SK-N-SH (cell line): ENCODE results near the gene NSUN7. TPM values are rescaled to one million over a fixed set of nuclear protein-coding genes. Genes with fewer than 3 reads are reported as not detected.

Source experiments
- CTCF ChIA-PET: fragments of 300-600, 350-600 bp; formaldehyde crosslinking; extraction: SDS; loops from one replicate; lab custom pipeline; 2021; lab: Yijun Ruan, JAX
- POLR2A ChIA-PET: fragments of 350-600 bp; sonication (Branson Sonifier 250); formaldehyde crosslinking; extraction: SDS; loops from one replicate; lab custom pipeline; 2020; ENCODE audit warnings: antibody characterized with exemption, inconsistent platforms; lab: Yijun Ruan, JAX
- DNase-seq: peaks from one replicate; pipeline ENCODE4 v3.0.0; 2012
- H2AFZ ChIP-seq: fragments of 200-600 bp; sonication (generic); 2 replicates; pipeline ENCODE4 v1.8.1; 2016; ENCODE audit warnings: antibody characterized with exemption, mild to moderate bottlenecking, low read depth
- H3F3A ChIP-seq: fragments of 200-600 bp; sonication (generic); replicated peaks from 2 replicates; pipeline ENCODE3; 2016; ENCODE audit warnings: antibody characterized with exemption, mild to moderate bottlenecking; ENCODE audit not compliant: insufficient read depth
- H3K27ac ChIP-seq, 2 experiments: fragments of 200-500 bp in 1 of 2; fragments of 200-600 bp in 1 of 2; sonication (Bioruptor generic) in 1 of 2; sonication (generic), shearing (Covaris generic) in 1 of 2; 2 replicates each; pipeline versions ENCODE4 v1.5.1 to v1.6.1; 2014 to 2016; ENCODE audit warnings: low read depth in 2 of 2, inconsistent platforms in 1 of 2, low read length in 1 of 2, mild to moderate bottlenecking in 1 of 2, mixed read lengths in 1 of 2
- H3K27me3 ChIP-seq: fragments of 200-600 bp; sonication (generic), shearing (Covaris generic); 2 replicates; pipeline ENCODE4 v1.6.1; 2016; ENCODE audit warnings: mixed run types; ENCODE audit not compliant: insufficient read depth
- H3K36me3 ChIP-seq, 2 experiments: fragments of 200-500 bp in 1 of 2; fragments of 200-600 bp in 1 of 2; sonication (Bioruptor generic) in 1 of 2; sonication (generic) in 1 of 2; replicated peaks in 1 of 2; 2 replicates each; pipeline versions ENCODE3 to v1.5.1; 2014 to 2016; ENCODE audit warnings: low read length in 1 of 2, mild to moderate bottlenecking in 1 of 2; ENCODE audit not compliant: insufficient read depth in 2 of 2, control insufficient read depth in 1 of 2
- H3K4me1 ChIP-seq, 2 experiments: fragments of 200-500 bp in 1 of 2; fragments of 200-600 bp in 1 of 2; sonication (Bioruptor generic) in 1 of 2; sonication (generic), shearing (Covaris generic) in 1 of 2; 2 replicates each; pipeline versions ENCODE4 v1.5.1 to v1.6.1; 2014 to 2016; ENCODE audit warnings: low read depth in 1 of 2, low read length in 1 of 2, mixed run types in 1 of 2; ENCODE audit not compliant: insufficient read depth in 2 of 2, control insufficient read depth in 1 of 2
- H3K4me2 ChIP-seq: fragments of 200-600 bp; sonication (generic), shearing (Covaris generic); 2 replicates; pipeline ENCODE4 v1.6.1; 2017; ENCODE audit warnings: mixed run types
- H3K4me3 ChIP-seq, 2 experiments: fragments of 200-500 bp in 1 of 2; fragments of 200-600 bp in 1 of 2; sonication (Bioruptor generic) in 1 of 2; sonication (generic), shearing (Covaris generic) in 1 of 2; 2 replicates each; pipeline versions ENCODE4 v1.5.1 to v1.8.1; 2014 to 2016; ENCODE audit warnings: low read depth in 2 of 2, inconsistent platforms in 1 of 2, low read length in 1 of 2, mild to moderate bottlenecking in 1 of 2, mixed read lengths in 1 of 2, moderate library complexity in 1 of 2
- H3K79me2 ChIP-seq: fragments of 200-600 bp; sonication (generic); 2 replicates; pipeline ENCODE4 v1.8.1; 2017; ENCODE audit warnings: mild to moderate bottlenecking; ENCODE audit not compliant: insufficient read depth
- H3K9ac ChIP-seq: fragments of 200-600 bp; sonication (generic); 2 replicates; pipeline ENCODE4 v1.6.1; 2017; ENCODE audit warnings: mixed run types
- H3K9me2 ChIP-seq: fragments of 200-600 bp; sonication (generic); 2 replicates; pipeline ENCODE4 v1.6.1; 2017; ENCODE audit warnings: mixed run types
- H3K9me3 ChIP-seq: fragments of 200-600 bp; sonication (generic); 2 replicates; pipeline ENCODE4 v1.6.1; 2017; ENCODE audit warnings: mixed run types, mild to moderate bottlenecking, moderate library complexity
- H4K20me1 ChIP-seq: fragments of 200-600 bp; sonication (generic); 2 replicates; pipeline ENCODE4 v1.6.1; 2017; ENCODE audit warnings: mild to moderate bottlenecking, mixed run types; ENCODE audit not compliant: insufficient read depth
- CHD2 ChIP-seq: fragments of 150-350 bp; IDR thresholded peaks from 2 replicates; pipeline ENCODE4 v1.6.1; 2018; ENCODE audit warnings: low read length; ENCODE audit not compliant: partially characterized antibody
- CTCF ChIP-seq: fragments of 200-600 bp; sonication (generic); IDR thresholded peaks from 2 replicates; pipeline ENCODE4 v1.6.1; 2017; ENCODE audit warnings: antibody characterized with exemption, mild to moderate bottlenecking, moderate library complexity
- ELF1 ChIP-seq: IDR thresholded peaks from 2 replicates; pipeline ENCODE4 v1.4.0; 2012
- EP300 ChIP-seq, 2 experiments: IDR thresholded peaks; 2 replicates each; pipeline versions ENCODE4 v1.4.0 to v1.6.1; 2012; ENCODE audit warnings: borderline replicate concordance in 1 of 2, low read depth in 1 of 2, low read length in 1 of 2
- FOSL2 ChIP-seq: IDR thresholded peaks from 2 replicates; pipeline ENCODE4 v1.4.0; 2012; ENCODE audit warnings: low read depth, mild to moderate bottlenecking, moderate library complexity, borderline replicate concordance
- FOXJ3 ChIP-seq: sonication (generic); formaldehyde crosslinking; IDR thresholded peaks from 2 replicates; pipeline ENCODE4 v1.5.1; 2020; ENCODE audit warnings: mild to moderate bottlenecking, missing genetic modification reagents
- GABPA ChIP-seq: IDR thresholded peaks from 2 replicates; pipeline ENCODE4 v1.4.0; 2012; ENCODE audit warnings: low read depth, mild to moderate bottlenecking
- JUND ChIP-seq: IDR thresholded peaks from 2 replicates; pipeline ENCODE4 v1.4.0; 2012
- MXI1 ChIP-seq: IDR thresholded peaks from 2 replicates; pipeline ENCODE4 v1.6.1; 2012; ENCODE audit warnings: mild to moderate bottlenecking, low read depth, low read length, improper control_type of control experiment
- NRF1 ChIP-seq: IDR thresholded peaks from 2 replicates; pipeline ENCODE4 v1.6.1; 2012; ENCODE audit warnings: low read depth, mild to moderate bottlenecking, low read length
- POLR2AphosphoS5 ChIP-seq: IDR thresholded peaks from 2 replicates; pipeline ENCODE4 v1.6.1; 2012; ENCODE audit warnings: low read depth, low read length
- RAD21 ChIP-seq: IDR thresholded peaks from 2 replicates; pipeline ENCODE4 v1.6.1; 2012; ENCODE audit warnings: mild to moderate bottlenecking, low read length
- RCOR1 ChIP-seq: fragments of 150-350 bp; IDR thresholded peaks from 2 replicates; pipeline ENCODE4 v1.6.1; 2017; ENCODE audit warnings: antibody characterized with exemption, low read length
- REST ChIP-seq: IDR thresholded peaks from 2 replicates; pipeline ENCODE4 v1.6.1; 2012; ENCODE audit warnings: mild to moderate bottlenecking, low read depth, low read length, moderate library complexity
- RFX5 ChIP-seq: IDR thresholded peaks from 2 replicates; pipeline ENCODE4 v1.6.1; 2012; ENCODE audit warnings: mild to moderate bottlenecking, improper control_type of control experiment, low read length
- RXRA ChIP-seq: IDR thresholded peaks from 2 replicates; pipeline ENCODE4 v1.4.0; 2012; ENCODE audit warnings: low read depth, mild to moderate bottlenecking, borderline replicate concordance
- SIN3A ChIP-seq: IDR thresholded peaks from 2 replicates; pipeline ENCODE4 v1.6.1; 2012; ENCODE audit warnings: low read depth, mild to moderate bottlenecking, low read length, moderate library complexity, borderline replicate concordance
- SMC3 ChIP-seq: IDR thresholded peaks from 2 replicates; pipeline ENCODE4 v1.6.1; 2012; ENCODE audit warnings: low read depth, low read length, improper control_type of control experiment
- TCF12 ChIP-seq: IDR thresholded peaks from 2 replicates; pipeline ENCODE4 v1.4.0; 2012
- YY1 ChIP-seq: IDR thresholded peaks from 2 replicates; pipeline ENCODE4 v1.4.0; 2012; ENCODE audit warnings: low read depth, mild to moderate bottlenecking
- ZBTB33 ChIP-seq: IDR thresholded peaks from 2 replicates; pipeline ENCODE4 v1.4.0; 2012; ENCODE audit warnings: low read depth, borderline replicate concordance
- WGBS: methylation state at CpG from one replicate; pipeline ENCODE4 v1.1.6; 2017; ENCODE audit warnings: low lambda C conversion rate; 5-methylcytosine and 5-hydroxymethylcytosine counted together
- polyA plus RNA-seq, 3 experiments: library from polyadenylated mRNA; depleted of rRNA; stranded (reverse); fragments of >200 nt; gene quantifications; 2 replicates each; pipeline ENCODE4 v1.2.3, GENCODE V29; 2012
- TF ChIP-seq, protein P1 (sequence below): IDR thresholded peaks from 2 replicates; pipeline ENCODE4; 2012

The NSUN7 gene
- polyA plus RNA-seq, 1 of the 3 experiments (the other 2 are of a cell fraction), result 0.28 TPM

DNA sequence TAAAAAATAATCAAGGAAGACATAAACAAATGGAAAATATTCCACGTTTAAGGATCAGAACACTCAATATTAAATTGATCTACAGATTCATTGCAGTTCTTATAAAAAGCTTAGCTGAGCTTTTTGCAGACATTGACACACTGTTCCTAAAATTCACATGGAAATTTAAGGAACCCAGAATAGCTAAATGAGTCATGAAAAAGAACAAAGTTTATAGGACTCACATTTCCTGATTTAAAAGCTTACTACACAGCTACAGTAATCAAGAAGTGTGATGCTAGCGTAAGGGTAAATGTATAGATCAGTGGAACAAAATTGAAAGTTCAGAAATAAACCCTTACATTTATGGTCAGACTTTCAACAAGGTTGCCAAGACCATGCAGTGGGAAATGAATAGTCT, 33.1 kb downstream of the NSUN7 start:
- H3K4me3 ChIP-seq, result no peak overlapping the region
- no peaks in the 10 kb centered on the region for H3K36me3 ChIP-seq
- H3K9me2 ChIP-seq, result no peaks in the 10 kb centered on the region
- no peaks in the 10 kb centered on the region for H3K4me1 ChIP-seq
- no peak overlapping the region for H3K4me2 ChIP-seq
- no peaks in the 10 kb centered on the region for H3K9me3 ChIP-seq
- H4K20me1 ChIP-seq, result no peaks in the 10 kb centered on the region
- DNase-seq, result no peak
- H3F3A ChIP-seq, result no peaks in the 10 kb centered on the region
- 90% methylated on average over 2 of the region's 2 CpGs for WGBS
- no peak overlapping the region for H3K27ac ChIP-seq
- H3K79me2 ChIP-seq, result no peaks in the 10 kb centered on the region
- H3K9ac ChIP-seq, result no peak overlapping the region
- H2AFZ ChIP-seq, result no peak overlapping the region
- TF ChIP-seq CTCF, result no peak
- TF ChIP-seq YY1, result no peak
- no peak for TF ChIP-seq SIN3A
- TF ChIP-seq FOXJ3 (CRISPR knock-in tag), result no peak
- no peak for TF ChIP-seq JUND
- TF ChIP-seq ZBTB33, result no peak
- no peak for TF ChIP-seq TCF12
- no peak for TF ChIP-seq SMC3
- no peak for TF ChIP-seq RXRA
- no peak for TF ChIP-seq RCOR1
- TF ChIP-seq POLR2AphosphoS5, result no peak
- TF ChIP-seq GABPA, result no peak
- no peak for TF ChIP-seq ELF1
- no peak for TF ChIP-seq EP300 (IDR thresholded peaks at IDR 0.05; ENCODE audit: borderline replicate concordance in 1 of 2, low read depth in 1 of 2, low read length in 1 of 2)
- no peak for TF ChIP-seq RAD21
- TF ChIP-seq NRF1, result no peak
- POLR2A ChIA-PET, result no interaction called here
- CTCF ChIA-PET, result no interaction called here
- no peaks in the 10 kb centered on the region for H3K27me3 ChIP-seq

GRCh38 chr4:40785727-40786126, 36.0 kb downstream of the NSUN7 start:
- CTCF ChIA-PET, result no interaction called here
- H3K4me3 ChIP-seq, result no peak overlapping the region
- H2AFZ ChIP-seq, result no peak overlapping the region
- no peaks in the 10 kb centered on the region for H3F3A ChIP-seq
- H4K20me1 ChIP-seq, result no peaks in the 10 kb centered on the region
- no peak for DNase-seq
- H3K4me1 ChIP-seq, result no peaks in the 10 kb centered on the region
- WGBS, result 91% methylated on average over 12 of the region's 12 CpGs
- no peaks in the 10 kb centered on the region for H3K79me2 ChIP-seq
- POLR2A ChIA-PET, result no interaction called here
- no peak overlapping the region for H3K27ac ChIP-seq
- no peak overlapping the region for H3K4me2 ChIP-seq
- H3K9ac ChIP-seq, result no peak overlapping the region
- no peaks in the 10 kb centered on the region for H3K9me3 ChIP-seq
- no peaks in the 10 kb centered on the region for H3K27me3 ChIP-seq
- no peaks in the 10 kb centered on the region for H3K36me3 ChIP-seq
- H3K9me2 ChIP-seq, result no peaks in the 10 kb centered on the region
- no peak for TF ChIP-seq RAD21
- TF ChIP-seq CHD2, result no peak
- no peak for TF ChIP-seq EP300 (IDR thresholded peaks at IDR 0.05; ENCODE audit: borderline replicate concordance in 1 of 2, low read depth in 1 of 2, low read length in 1 of 2)
- no peak for TF ChIP-seq FOSL2
- no peak for TF ChIP-seq RFX5
- no peak for TF ChIP-seq REST
- no peak for TF ChIP-seq MXI1
- TF ChIP-seq, protein P1, sequence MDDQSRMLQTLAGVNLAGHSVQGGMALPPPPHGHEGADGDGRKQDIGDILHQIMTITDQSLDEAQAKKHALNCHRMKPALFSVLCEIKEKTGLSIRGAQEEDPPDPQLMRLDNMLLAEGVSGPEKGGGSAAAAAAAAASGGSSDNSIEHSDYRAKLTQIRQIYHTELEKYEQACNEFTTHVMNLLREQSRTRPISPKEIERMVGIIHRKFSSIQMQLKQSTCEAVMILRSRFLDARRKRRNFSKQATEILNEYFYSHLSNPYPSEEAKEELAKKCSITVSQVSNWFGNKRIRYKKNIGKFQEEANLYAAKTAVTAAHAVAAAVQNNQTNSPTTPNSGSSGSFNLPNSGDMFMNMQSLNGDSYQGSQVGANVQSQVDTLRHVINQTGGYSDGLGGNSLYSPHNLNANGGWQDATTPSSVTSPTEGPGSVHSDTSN, result no peak
